HG02759 (cell line): Measurements from ENCODE around the gene HMGN3.

Experiments used
- ATAC-seq: cut with Tn5 transposase; IDR thresholded peaks from one replicate; pipeline ENCODE4 v1.9.1; 2021; ENCODE audit warnings: mild to moderate bottlenecking, moderate library complexity; ENCODE audit not compliant: unreplicated experiment

HMGN3 gene

GRCh38 chr6:79188107-79188506 lies 46.4 kb downstream of the HMGN3 start:
- no peak for ATAC-seq

- no peak for ATAC-seq
These were observed 47.9 kb downstream of the HMGN3 start for GRCh38 chr6:79186564-79186963.

GRCh38 chr6:79184641-79185040 lies 49.8 kb downstream of the HMGN3 start:
- no peak for ATAC-seq

- no peak for ATAC-seq
These were observed 50.4 kb downstream of the HMGN3 start for GRCh38 chr6:79184086-79184485.

- ATAC-seq: no peak
These were observed 54.4 kb downstream of the HMGN3 start for GRCh38 chr6:79180052-79180451.

- ATAC-seq: no peak
These were observed 61.1 kb downstream of the HMGN3 start for GRCh38 chr6:79173378-79173777.

GRCh38 chr6:79170959-79171358 lies 63.5 kb downstream of the HMGN3 start:
- no peak for ATAC-seq

- no peak for ATAC-seq
These were observed 64.1 kb downstream of the HMGN3 start for GRCh38 chr6:79170431-79170830.

GRCh38 chr6:79168695-79168980 lies 65.8 kb downstream of the HMGN3 start:
- ATAC-seq: no peak

GRCh38 chr6:79167931-79168694 lies 66.4 kb downstream of the HMGN3 start:
- ATAC-seq: no peak

- no peak for ATAC-seq
These were observed 74.6 kb downstream of the HMGN3 start for GRCh38 chr6:79159846-79160245.

GRCh38 chr6:79158856-79159516 lies 75.5 kb downstream of the HMGN3 start:
- ATAC-seq: no peak

GRCh38 chr6:79157961-79158644 lies 76.4 kb downstream of the HMGN3 start:
- ATAC-seq: no peak

- ATAC-seq: no peak
These were observed 82.2 kb downstream of the HMGN3 start for GRCh38 chr6:79152269-79152737.
